Thyroid gland (tissue), 4 donors: ENCODE measurements around the gene SYT1.

Experiments
- CTCF ChIP-seq, 6 experiments: fragments of 200-600 bp in 3 of 6; fragments of 450-650 bp in 3 of 6; sonication (generic) in 3 of 6; IDR thresholded peaks; one replicate each; pipeline ENCODE4 v1.5.1; 2016 to 2019; ENCODE audit warnings: antibody characterized with exemption in 6 of 6, mild to moderate bottlenecking in 2 of 6, inconsistent platforms in 1 of 6, moderate library complexity in 1 of 6
- POLR2A ChIP-seq, 2 donors: fragments of 450-650 bp; IDR thresholded peaks; one replicate each; pipeline ENCODE4 v1.6.1; 2017; ENCODE audit warnings: antibody characterized with exemption in 2 of 2, mild to moderate bottlenecking in 2 of 2, moderate library complexity in 1 of 2

- no peak for TF ChIP-seq POLR2A (IDR thresholded peaks at IDR 0.05)
- TF ChIP-seq CTCF (IDR thresholded peaks at IDR 0.05): no peak
These were observed at the start of gene SYT1 for GRCh38 chr12:78864403-78864869.
